ENCODE results near the gene MPDZ. TPM values are rescaled to one million over a fixed set of nuclear protein-coding genes. Genes with fewer than 3 reads are reported as not detected.

MPDZ gene
- total RNA-seq, 1 experiment from 2014 or later = 0.12 TPM

- TF ChIP-seq SRF (IDR thresholded peaks at IDR 0.05; ENCODE audit: low read depth) = no peak
Observed at GRCh38 chr9:13160051-13160450, 119.4 kb downstream of the MPDZ start (continued).

GRCh38 chr9:13158986-13159385, 120.5 kb downstream of the MPDZ start:
- Histone ChIP-seq H3K36me3 (ENCODE audit: control insufficient read depth in 1 of 2, insufficient read depth in 2 of 2, low read length in 2 of 2) (no peaks in the 10 kb centered on the region), H3K27me3 (ENCODE audit: insufficient read depth, low read length) (no peaks in the 10 kb centered on the region), H2AFZ (ENCODE audit: low read depth, low read length, poor library complexity, severe bottlenecking) (no peak overlapping the region), H3K9me2 (ENCODE audit: insufficient read depth) (no peaks in the 10 kb centered on the region), H3K4me3 (replicated peaks in 1 of 2; ENCODE audit: low read depth in 1 of 2, low read length in 2 of 2) (no peak overlapping the region), H3K4me2 (ENCODE audit: low read length) (no peak overlapping the region), H4K20me1 (ENCODE audit: insufficient read depth) (no peaks in the 10 kb centered on the region; the same call in 1 of the 2 replicates), H3K9me3 (ENCODE audit: control insufficient read depth in 1 of 2, insufficient read depth in 1 of 2, low read depth in 1 of 2, low read length in 2 of 2) (no peaks in the 10 kb centered on the region), H3K27ac (ENCODE audit: low read depth, low read length) (no peak overlapping the region), H3K9ac (ENCODE audit: low read length) (no peak overlapping the region), H3K4me1 (ENCODE audit: control insufficient read depth in 1 of 2, insufficient read depth in 2 of 2, low read length in 2 of 2) (no peaks in the 10 kb centered on the region), H3K79me2 (ENCODE audit: insufficient read depth, low read length) (no peaks in the 10 kb centered on the region)
- DNase-seq (ENCODE audit: low read depth, low spot score) (no peak), ATAC-seq (no peak)
- ChIA-PET RAD21 (ENCODE audit: low non-redundant PET in 1 of 2, low total read pairs in 2 of 2, uncharacterized antibody in 2 of 2, unreplicated experiment in 2 of 2) (no interaction called here), CTCF (no interaction called here), POLR2A (no interaction called here)
- TF ChIP-seq POLR2A (IDR thresholded peaks at IDR 0.05; ENCODE audit: borderline replicate concordance, extremely low read depth, insufficient read depth, insufficient read length) (no peak), TCF7L2 (IDR thresholded peaks at IDR 0.05; ENCODE audit: borderline replicate concordance, extremely low read depth, insufficient read depth, insufficient read length) (no peak), EZH2 (IDR thresholded peaks at IDR 0.05) (no peak), SP1 (IDR thresholded peaks at IDR 0.05; ENCODE audit: low read depth) (no peak), EGR1 (IDR thresholded peaks at IDR 0.05; ENCODE audit: low read depth) (no peak), CEBPB (IDR thresholded peaks at IDR 0.05; ENCODE audit: low read depth) (no peak), REST (IDR thresholded peaks at IDR 0.05; ENCODE audit: low read depth) (no peak), POLR2AphosphoS5 (IDR thresholded peaks at IDR 0.05; ENCODE audit: low read depth, low read length) (no peak), ZNF274 (IDR thresholded peaks at IDR 0.05; ENCODE audit: low read depth, low read length) (no peak), ZFX (IDR thresholded peaks at IDR 0.05) (no peak), FOSL1 (IDR thresholded peaks at IDR 0.05; ENCODE audit: low read depth) (no peak), CBX3 (IDR thresholded peaks at IDR 0.05; ENCODE audit: low read depth) (no peak), JUND (IDR thresholded peaks at IDR 0.05) (no peak), ATF3 (IDR thresholded peaks at IDR 0.05) (no peak), SRF (IDR thresholded peaks at IDR 0.05; ENCODE audit: low read depth) (no peak)
- intact Hi-C loops (cut with micrococcal nuclease) = loop anchor here (5.0 kb wide), 1 partner anchor 37 kb away; no protein-coding TSS in a partner anchor
- BruUV-seq (replicated peaks) = no TSS peak

Measured in HCT116 (cell line).